GM18502 (cell line): ENCODE results near the gene SLC7A11.
"Not testable (repeated sequence)": the region's sequence is repeated elsewhere in the genome, so short reads cannot be mapped to it uniquely, and the experiment has no call there.

Source experiments
- ATAC-seq: cut with Tn5 transposase; IDR thresholded peaks from one replicate; pipeline ENCODE4 v1.9.1; 2021; ENCODE audit warnings: mild to moderate bottlenecking; ENCODE audit not compliant: unreplicated experiment, poor library complexity

The SLC7A11 gene

GRCh38 chr4:138247643-138248042 is 5.5 kb upstream of the SLC7A11 start:
- ATAC-seq, result no peak

- ATAC-seq, result no peak
Measured at GRCh38 chr4:138243369-138243768, 1.2 kb upstream of the SLC7A11 start.

- no peak for ATAC-seq
Measured at GRCh38 chr4:138242834-138243156, 646 bp upstream of the SLC7A11 start.

GRCh38 chr4:138241281-138242075 is 671 bp downstream of the SLC7A11 start:
- peak; percentile 0 for ATAC-seq

- no peak for ATAC-seq
Measured at GRCh38 chr4:138239491-138239890, 2.7 kb downstream of the SLC7A11 start.

GRCh38 chr4:138238521-138239292 is 3.4 kb downstream of the SLC7A11 start:
- no peak for ATAC-seq

- not testable (repeated sequence) for ATAC-seq
Measured at GRCh38 chr4:138237132-138237531, 5.0 kb downstream of the SLC7A11 start.

GRCh38 chr4:138236037-138236436 is 6.1 kb downstream of the SLC7A11 start:
- ATAC-seq, result no peak

- peak; percentile 60 for ATAC-seq
Measured at GRCh38 chr4:138235419-138235952, 6.7 kb downstream of the SLC7A11 start.

GRCh38 chr4:138234248-138234647 is 7.9 kb downstream of the SLC7A11 start:
- ATAC-seq, result no peak

GRCh38 chr4:138233313-138234034 is 8.7 kb downstream of the SLC7A11 start:
- no peak for ATAC-seq

- no peak for ATAC-seq
Measured at GRCh38 chr4:138232364-138232763, 9.8 kb downstream of the SLC7A11 start.

GRCh38 chr4:138230048-138230447 is 12.1 kb downstream of the SLC7A11 start:
- ATAC-seq, result no peak

GRCh38 chr4:138229160-138229559 is 13.0 kb downstream of the SLC7A11 start:
- no peak for ATAC-seq

- no peak for ATAC-seq
Measured at GRCh38 chr4:138226351-138226750, 15.8 kb downstream of the SLC7A11 start.

- no peak for ATAC-seq
Measured at GRCh38 chr4:138225477-138225876, 16.7 kb downstream of the SLC7A11 start.

GRCh38 chr4:138224614-138225013 is 17.5 kb downstream of the SLC7A11 start:
- no peak for ATAC-seq

- peak; percentile 65 for ATAC-seq
Measured at GRCh38 chr4:138223231-138223910, 18.8 kb downstream of the SLC7A11 start.

- no peak for ATAC-seq
Measured at GRCh38 chr4:138222046-138222445, 20.1 kb downstream of the SLC7A11 start.

GRCh38 chr4:138218976-138219375 is 23.2 kb downstream of the SLC7A11 start:
- no peak for ATAC-seq
